Spleen (tissue), 7 donors: ENCODE data around the gene ZNF697.

Experiments
- CTCF ChIP-seq, 11 experiments: fragments of 200-600 bp in 7 of 11; fragments of 450-650 bp in 4 of 11; sonication (generic) in 4 of 11; IDR thresholded peaks in 8 of 11; conservative IDR thresholded peaks in 3 of 11; 1 replicate in 7 of 11; 2 replicates in 4 of 11; pipeline versions ENCODE4 v1.4.0 to v1.8.0; 2016 to 2021; ENCODE audit warnings: antibody characterized with exemption in 11 of 11, inconsistent platforms in 4 of 11, mild to moderate bottlenecking in 1 of 11
- POLR2A ChIP-seq, 3 donors: fragments of 450-650 bp; IDR thresholded peaks; one replicate each; pipeline ENCODE4 v1.5.1; 2017; ENCODE audit warnings: antibody characterized with exemption in 3 of 3, mild to moderate bottlenecking in 1 of 3
- POLR2AphosphoS5 ChIP-seq, 3 donors: sonication (generic); formaldehyde crosslinking; IDR thresholded peaks; one replicate each; pipeline ENCODE4 v1.5.1; 2017; ENCODE audit warnings: antibody characterized with exemption in 3 of 3
- donor health status: DM: no; HTN: no; CAD: no; lungs with moderate emphysema.
- donor health status: DM: no; HTN: no; CAD: no.
- donor health status: DM: no; HTN: no; CAD: no.

DNA sequence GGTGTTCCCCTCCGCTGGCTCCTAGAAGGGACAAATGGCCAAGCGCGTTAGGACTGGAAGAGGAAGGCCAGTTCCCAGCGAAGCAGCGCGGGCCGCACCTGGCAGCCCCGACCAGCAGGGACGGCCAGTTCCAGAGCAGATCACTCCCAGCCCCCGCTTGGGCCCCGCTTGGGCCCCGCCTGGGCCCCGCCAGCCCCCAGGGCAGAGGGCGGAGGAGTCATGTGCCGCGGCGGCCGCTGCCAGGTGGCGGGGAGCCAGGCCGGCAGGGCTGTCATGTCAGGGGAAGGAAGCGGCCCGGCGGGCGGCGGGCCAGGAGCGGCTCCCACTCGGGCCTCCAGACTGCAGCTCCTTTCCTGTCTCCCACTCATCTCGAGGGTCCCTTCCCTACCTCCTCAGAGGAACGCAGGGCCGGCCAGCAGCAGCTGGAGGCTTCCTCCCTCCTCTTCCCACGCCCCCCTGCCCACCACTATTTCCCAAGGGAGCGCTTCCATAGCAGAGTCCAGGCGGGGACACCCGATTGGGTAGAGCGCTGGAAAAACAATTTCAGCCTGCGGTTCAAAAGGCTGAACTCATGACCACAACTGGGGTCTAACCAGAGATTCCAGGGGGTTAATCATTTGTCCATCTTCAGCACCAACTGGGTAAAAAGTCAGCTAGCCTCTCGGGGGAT lies 16.5 kb downstream of the ZNF697 start:
- TF ChIP-seq CTCF (IDR thresholded peaks at IDR 0.05 in 8 of 11, conservative IDR thresholded peaks at IDR 0.05 in 3 of 11): no peak
- no peak for TF ChIP-seq POLR2A (IDR thresholded peaks at IDR 0.05)
- peak; percentile 77 to 89 (median 84) for TF ChIP-seq POLR2AphosphoS5 (IDR thresholded peaks at IDR 0.05)
